ENCODE measurements around the gene YARS1. TPM values are rescaled to one million over a fixed set of nuclear protein-coding genes. Genes with fewer than 3 reads are reported as not detected.

YARS1 gene
- total RNA-seq, 1 experiment from 2014 or later, result 244 TPM

GRCh38 chr1:32728413-32729077 lies 88.6 kb downstream of the YARS1 start:
- ATAC-seq (no peak), DNase-seq (ENCODE audit: low read depth, low spot score) (no peak)
- H4K20me1 ChIP-seq (ENCODE audit: insufficient read depth), result no peaks in the 10 kb centered on the region
- intact Hi-C loops (cut with micrococcal nuclease), result no loop called here
- CTCF ChIA-PET, result interaction anchor here (3.1 kb wide), 1 partner anchor 17 kb away, joined by 20 read pairs; no protein-coding TSS in a partner anchor
- no peak overlapping the region for H3K27ac ChIP-seq (ENCODE audit: low read depth, low read length)
- H3K9ac ChIP-seq (ENCODE audit: low read length), result no peak overlapping the region
- H3K4me1 ChIP-seq (ENCODE audit: control insufficient read depth in 1 of 2, insufficient read depth in 2 of 2, low read length in 2 of 2), result peaks cover 37 to 53% of the 10 kb centered on the region in 2 experiments
- TF ChIP-seq YY1 (IDR thresholded peaks at IDR 0.05; ENCODE audit: extremely low read depth, insufficient replicate concordance, low read depth, low read length) (no peak), TCF7L2 (IDR thresholded peaks at IDR 0.05; ENCODE audit: borderline replicate concordance, extremely low read depth, insufficient read depth, insufficient read length) (no peak)
- H3K36me3 ChIP-seq (ENCODE audit: control insufficient read depth in 1 of 2, insufficient read depth in 2 of 2, low read length in 2 of 2), result no peaks in the 10 kb centered on the region
- POLR2A ChIA-PET, result interaction anchor here (1.2 kb wide), 2 partner anchors 9 to 12 kb away, joined by 3 read pairs; no protein-coding TSS in a partner anchor
- H3K79me2 ChIP-seq (ENCODE audit: insufficient read depth, low read length), result no peaks in the 10 kb centered on the region
- no peak overlapping the region for H3K4me3 ChIP-seq (replicated peaks in 1 of 2; ENCODE audit: low read depth in 1 of 2, low read length in 2 of 2)
- H3K4me2 ChIP-seq (ENCODE audit: low read length), result no peak overlapping the region
- RAD21 ChIA-PET (ENCODE audit: low non-redundant PET in 1 of 2, low total read pairs in 2 of 2, uncharacterized antibody in 2 of 2, unreplicated experiment in 2 of 2), result interaction anchor here in 1 of 2 experiments (1.3 kb wide), 1 partner anchor 16 kb away, joined by 3 read pairs; no protein-coding TSS in a partner anchor
- no peaks in the 10 kb centered on the region for H3K9me2 ChIP-seq (ENCODE audit: insufficient read depth)
- no peak overlapping the region for H2AFZ ChIP-seq (ENCODE audit: low read depth, low read length, poor library complexity, severe bottlenecking)
- H3K9me3 ChIP-seq (ENCODE audit: control insufficient read depth in 1 of 2, insufficient read depth in 1 of 2, low read depth in 1 of 2, low read length in 2 of 2), result no peaks in the 10 kb centered on the region
- no TSS peak for BruUV-seq (replicated peaks)
- no peaks in the 10 kb centered on the region for H3K27me3 ChIP-seq (ENCODE audit: insufficient read depth, low read length)

- no TSS peak for BruUV-seq (replicated peaks)
- ChIA-PET RAD21 (ENCODE audit: low non-redundant PET in 1 of 2, low total read pairs in 2 of 2, uncharacterized antibody in 2 of 2, unreplicated experiment in 2 of 2) (no interaction called here), CTCF (interaction anchor here (0.9 to 3.1 kb wide), 2 partner anchors 12 to 16 kb away, joined by 3 to 20 read pairs; no protein-coding TSS in a partner anchor), POLR2A (interaction anchor here (1.2 kb wide), 2 partner anchors 10 to 11 kb away, joined by 3 read pairs; no protein-coding TSS in a partner anchor)
- intact Hi-C loops (cut with micrococcal nuclease), result no loop called here
- Histone ChIP-seq H2AFZ (ENCODE audit: low read depth, low read length, poor library complexity, severe bottlenecking) (no peak overlapping the region), H3K36me3 (ENCODE audit: control insufficient read depth in 1 of 2, insufficient read depth in 2 of 2, low read length in 2 of 2) (no peaks in the 10 kb centered on the region), H3K9me3 (ENCODE audit: control insufficient read depth in 1 of 2, insufficient read depth in 1 of 2, low read depth in 1 of 2, low read length in 2 of 2) (no peaks in the 10 kb centered on the region), H3K4me2 (ENCODE audit: low read length) (no peak overlapping the region), H3K9me2 (ENCODE audit: insufficient read depth) (no peaks in the 10 kb centered on the region), H4K20me1 (ENCODE audit: insufficient read depth) (no peaks in the 10 kb centered on the region), H3K79me2 (ENCODE audit: insufficient read depth, low read length) (no peaks in the 10 kb centered on the region), H3K9ac (ENCODE audit: low read length) (no peak overlapping the region), H3K27ac (ENCODE audit: low read depth, low read length) (no peak overlapping the region), H3K27me3 (ENCODE audit: insufficient read depth, low read length) (no peaks in the 10 kb centered on the region), H3K4me1 (ENCODE audit: control insufficient read depth in 1 of 2, insufficient read depth in 2 of 2, low read length in 2 of 2) (peaks cover 37 to 53% of the 10 kb centered on the region in 2 experiments), H3K4me3 (replicated peaks in 1 of 2; ENCODE audit: low read depth in 1 of 2, low read length in 2 of 2) (no peak overlapping the region)
- DNase-seq (ENCODE audit: low read depth, low spot score) (no peak), ATAC-seq (no peak)
- TF ChIP-seq ELF1 (IDR thresholded peaks at IDR 0.05; ENCODE audit: borderline replicate concordance, low read depth), result no peak
- TF ChIP-seq YY1 (IDR thresholded peaks at IDR 0.05; ENCODE audit: extremely low read depth, insufficient replicate concordance, low read depth, low read length), result no peak
- TF ChIP-seq CBX3 (IDR thresholded peaks at IDR 0.05; ENCODE audit: low read depth), result no peak
- TF ChIP-seq MAX (IDR thresholded peaks at IDR 0.05), result no peak
- TF ChIP-seq POLR2AphosphoS5 (IDR thresholded peaks at IDR 0.05; ENCODE audit: low read depth, low read length), result no peak
- no peak for TF ChIP-seq EZH2phosphoT487 (IDR thresholded peaks at IDR 0.05; ENCODE audit: borderline replicate concordance)
- TF ChIP-seq SIN3A (IDR thresholded peaks at IDR 0.05; ENCODE audit: low read depth), result no peak
- TF ChIP-seq EGR1 (IDR thresholded peaks at IDR 0.05; ENCODE audit: low read depth), result no peak
- no peak for TF ChIP-seq ZNF274 (IDR thresholded peaks at IDR 0.05; ENCODE audit: low read depth, low read length)
- no peak for TF ChIP-seq TCF7L2 (IDR thresholded peaks at IDR 0.05; ENCODE audit: borderline replicate concordance, extremely low read depth, insufficient read depth, insufficient read length)
- no peak for TF ChIP-seq EZH2 (IDR thresholded peaks at IDR 0.05)
- TF ChIP-seq ATF3 (IDR thresholded peaks at IDR 0.05), result no peak
- no peak for TF ChIP-seq SP1 (IDR thresholded peaks at IDR 0.05; ENCODE audit: low read depth)
- TF ChIP-seq POLR2A (IDR thresholded peaks at IDR 0.05; ENCODE audit: borderline replicate concordance, extremely low read depth, insufficient read depth, insufficient read length), result no peak
- TF ChIP-seq FOSL1 (IDR thresholded peaks at IDR 0.05; ENCODE audit: low read depth), result no peak
- no peak for TF ChIP-seq RAD21 (IDR thresholded peaks at IDR 0.05; ENCODE audit: low read depth)
Observed at GRCh38 chr1:32727876-32728275, 89.3 kb downstream of the YARS1 start.
